ENCODE data around the gene CCSER1. TPM values are rescaled to one million over a fixed set of nuclear protein-coding genes. Genes with fewer than 3 reads are reported as not detected.

CCSER1 gene
- total and polyA plus RNA-seq, 2 donors (not counting 1 experiment from before 2014, with no cell fraction given): under 0.01 TPM; not detected in 1

DNA sequence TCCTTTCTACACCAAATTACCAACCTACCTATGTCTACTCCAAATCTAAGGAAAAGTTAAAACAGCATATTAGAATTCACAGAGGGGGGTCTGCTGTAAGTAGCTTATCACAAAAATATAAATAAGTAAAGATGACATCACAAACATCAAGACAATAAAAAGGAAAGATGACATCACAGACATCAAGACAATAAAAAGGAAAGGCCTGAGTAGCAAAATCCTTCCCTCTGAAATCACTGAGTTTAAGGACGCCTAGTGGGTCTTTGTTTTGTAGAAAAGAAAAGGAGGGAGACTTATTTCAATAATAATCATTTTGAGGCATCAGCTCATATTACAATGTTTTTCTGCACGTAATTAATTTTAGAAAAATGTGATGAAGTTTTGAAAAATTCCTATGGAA lies 1469.5 kb downstream of the CCSER1 start:
- Histone ChIP-seq H3K27ac (ENCODE audit: insufficient read depth, low read length) (no peak overlapping the region), H3K79me2 (ENCODE audit: control insufficient read depth, insufficient read depth, low read length) (no peaks in the 10 kb centered on the region), H3K4me3 (replicated peaks in 1 of 4; ENCODE audit: control extremely low read depth in 1 of 4, insufficient read depth in 1 of 4, low read depth in 3 of 4, low read length in 4 of 4) (no peak overlapping the region), H3K4me1 (ENCODE audit: control insufficient read depth, extremely low read depth, insufficient read depth, low read length) (no peaks in the 10 kb centered on the region), H2AFZ (ENCODE audit: low read length) (no peak overlapping the region), H3K27me3 (ENCODE audit: control insufficient read depth, insufficient read depth, low read length) (no peaks in the 10 kb centered on the region), H3K9ac (ENCODE audit: insufficient read depth, low read length) (no peak overlapping the region), H4K20me1 (ENCODE audit: control insufficient read depth, extremely low read depth, insufficient read depth, low read length) (no peaks in the 10 kb centered on the region), H3K4me2 (ENCODE audit: extremely low read depth, insufficient read depth, low read length) (no peak overlapping the region), H3K36me3 (ENCODE audit: control insufficient read depth, insufficient read depth, low read length) (no peaks in the 10 kb centered on the region), H3K9me3 (ENCODE audit: control insufficient read depth, insufficient read depth, low read depth, low read length) (no peaks in the 10 kb centered on the region)
- TF ChIP-seq CTCF (conservative IDR thresholded peaks at IDR 0.05 in 1 of 2, IDR thresholded peaks at IDR 0.05 in 1 of 2; ENCODE audit: low read depth in 1 of 2, low read length in 2 of 2) (no peak), EZH2 (IDR thresholded peaks at IDR 0.05; ENCODE audit: low read length, missing control alignments) (no peak)
- no peak for DNase-seq (ENCODE audit: low read depth in 2 of 2)

DNA sequence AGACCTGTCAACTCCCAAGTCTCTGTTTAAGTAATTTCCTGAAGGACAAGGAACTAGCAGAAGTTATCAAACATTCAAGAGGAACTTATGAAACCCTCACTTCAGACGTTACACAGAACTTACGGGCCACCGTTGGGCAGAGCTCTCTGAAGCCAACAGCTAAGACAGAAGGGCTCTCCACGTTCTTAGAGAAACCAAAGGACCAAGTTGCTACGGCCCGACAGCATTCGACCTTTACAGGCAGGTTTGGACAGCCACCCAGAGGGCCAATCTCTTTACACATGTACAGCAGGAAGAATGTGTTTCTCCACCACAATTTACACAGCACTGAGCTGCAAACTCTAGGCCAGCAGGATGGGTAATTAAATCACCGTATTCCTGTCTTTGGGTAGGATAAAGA lies 1471.5 kb downstream of the CCSER1 start:
- H3K79me2 ChIP-seq (ENCODE audit: control insufficient read depth, insufficient read depth, low read length): no peaks in the 10 kb centered on the region
- no peak overlapping the region for H2AFZ ChIP-seq (ENCODE audit: low read length)
- no peaks in the 10 kb centered on the region for H3K27me3 ChIP-seq (ENCODE audit: control insufficient read depth, insufficient read depth, low read length)
- no peaks in the 10 kb centered on the region for H3K36me3 ChIP-seq (ENCODE audit: control insufficient read depth, insufficient read depth, low read length)
- H3K9me3 ChIP-seq (ENCODE audit: control insufficient read depth, insufficient read depth, low read depth, low read length): no peaks in the 10 kb centered on the region
- H3K4me2 ChIP-seq (ENCODE audit: extremely low read depth, insufficient read depth, low read length): no peak overlapping the region
- no peaks in the 10 kb centered on the region for H4K20me1 ChIP-seq (ENCODE audit: control insufficient read depth, extremely low read depth, insufficient read depth, low read length)
- TF ChIP-seq CTCF (conservative IDR thresholded peaks at IDR 0.05 in 1 of 2, IDR thresholded peaks at IDR 0.05 in 1 of 2; ENCODE audit: low read depth in 1 of 2, low read length in 2 of 2) (no peak), EZH2 (IDR thresholded peaks at IDR 0.05; ENCODE audit: low read length, missing control alignments) (no peak)
- no peak overlapping the region for H3K27ac ChIP-seq (ENCODE audit: insufficient read depth, low read length)
- no peak overlapping the region for H3K9ac ChIP-seq (ENCODE audit: insufficient read depth, low read length)
- H3K4me3 ChIP-seq (replicated peaks in 1 of 4; ENCODE audit: control extremely low read depth in 1 of 4, insufficient read depth in 1 of 4, low read depth in 3 of 4, low read length in 4 of 4): no peak overlapping the region
- H3K4me1 ChIP-seq (ENCODE audit: control insufficient read depth, extremely low read depth, insufficient read depth, low read length): no peaks in the 10 kb centered on the region
- DNase-seq (ENCODE audit: low read depth in 2 of 2): no peak

DNA sequence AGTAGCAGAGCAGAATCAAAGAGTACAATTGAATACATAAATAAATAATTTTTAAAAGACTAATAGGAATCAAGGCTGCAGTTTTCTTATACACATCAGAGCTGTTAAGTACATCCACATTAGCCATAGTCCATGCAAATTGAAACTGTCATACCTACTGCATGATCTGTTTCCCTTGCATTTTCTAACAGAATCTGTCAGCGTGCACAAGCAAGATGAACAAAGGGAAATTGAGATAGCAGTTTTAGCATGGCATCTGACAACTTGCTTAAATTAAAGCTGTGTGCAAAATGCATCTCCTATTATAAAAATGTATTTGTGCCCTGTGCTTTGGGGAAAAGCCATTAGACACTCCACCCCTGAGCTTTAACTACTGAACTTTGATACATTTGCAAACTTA lies 1473.1 kb downstream of the CCSER1 start:
- Histone ChIP-seq H3K9ac (ENCODE audit: insufficient read depth, low read length) (no peak overlapping the region), H3K27me3 (ENCODE audit: control insufficient read depth, insufficient read depth, low read length) (no peaks in the 10 kb centered on the region), H2AFZ (ENCODE audit: low read length) (no peak overlapping the region), H3K27ac (ENCODE audit: insufficient read depth, low read length) (no peak overlapping the region), H3K36me3 (ENCODE audit: control insufficient read depth, insufficient read depth, low read length) (no peaks in the 10 kb centered on the region), H3K4me1 (ENCODE audit: control insufficient read depth, extremely low read depth, insufficient read depth, low read length) (no peaks in the 10 kb centered on the region), H4K20me1 (ENCODE audit: control insufficient read depth, extremely low read depth, insufficient read depth, low read length) (no peaks in the 10 kb centered on the region), H3K4me3 (replicated peaks in 1 of 4; ENCODE audit: control extremely low read depth in 1 of 4, insufficient read depth in 1 of 4, low read depth in 3 of 4, low read length in 4 of 4) (no peak overlapping the region), H3K79me2 (ENCODE audit: control insufficient read depth, insufficient read depth, low read length) (no peaks in the 10 kb centered on the region), H3K9me3 (ENCODE audit: control insufficient read depth, insufficient read depth, low read depth, low read length) (no peaks in the 10 kb centered on the region), H3K4me2 (ENCODE audit: extremely low read depth, insufficient read depth, low read length) (no peak overlapping the region)
- no peak for TF ChIP-seq CTCF (conservative IDR thresholded peaks at IDR 0.05 in 1 of 2, IDR thresholded peaks at IDR 0.05 in 1 of 2; ENCODE audit: low read depth in 1 of 2, low read length in 2 of 2)
- TF ChIP-seq EZH2 (IDR thresholded peaks at IDR 0.05; ENCODE audit: low read length, missing control alignments): no peak
- no peak for DNase-seq (ENCODE audit: low read depth in 2 of 2)

Measured in fibroblast of lung (primary cell).